Vagina (tissue), 2 donors: Measurements from ENCODE around the gene RFFL.

Experiments used
- POLR2A ChIP-seq, 2 donors: fragments of 450-650 bp; IDR thresholded peaks; one replicate each; pipeline ENCODE4 v1.6.1; 2017; ENCODE audit warnings: antibody characterized with exemption in 2 of 2, mild to moderate bottlenecking in 2 of 2, moderate library complexity in 2 of 2
- POLR2AphosphoS5 ChIP-seq, 2 donors: sonication (generic); formaldehyde crosslinking; IDR thresholded peaks; one replicate each; pipeline ENCODE4 v1.9.0; 2017; ENCODE audit warnings: antibody characterized with exemption in 2 of 2, mild to moderate bottlenecking in 2 of 2, low read depth in 1 of 2; ENCODE audit not compliant: insufficient read depth in 1 of 2
- TF ChIP-seq, protein P1 (sequence below), 3 experiments: fragments of 450-650 bp in 2 of 3; fragments of 200-600 bp in 1 of 3; sonication (generic) in 1 of 3; IDR thresholded peaks; one replicate each; pipeline ENCODE4 v1.5.1; 2017 to 2019; ENCODE audit warnings: antibody characterized with exemption in 3 of 3, mild to moderate bottlenecking in 2 of 3, moderate library complexity in 2 of 3

DNA sequence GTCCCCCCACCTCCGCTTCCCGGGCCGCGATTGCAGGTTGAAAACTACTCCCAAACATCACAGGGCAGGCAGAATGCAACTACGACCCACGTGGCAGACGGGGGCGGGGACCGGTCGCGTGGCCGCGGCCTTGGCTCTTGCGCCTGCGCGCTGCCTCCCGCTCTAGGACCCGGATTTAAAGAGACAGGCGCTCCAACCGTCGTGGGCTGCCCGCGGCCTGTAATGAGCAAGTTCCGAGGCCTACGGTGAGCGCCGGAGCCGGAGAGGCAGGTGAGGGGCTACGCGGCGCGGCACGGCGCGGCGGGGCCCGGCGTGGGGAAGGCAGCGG, 83.2 kb downstream of the RFFL start, which contains the start of gene LIG3:
- TF ChIP-seq, protein P1, sequence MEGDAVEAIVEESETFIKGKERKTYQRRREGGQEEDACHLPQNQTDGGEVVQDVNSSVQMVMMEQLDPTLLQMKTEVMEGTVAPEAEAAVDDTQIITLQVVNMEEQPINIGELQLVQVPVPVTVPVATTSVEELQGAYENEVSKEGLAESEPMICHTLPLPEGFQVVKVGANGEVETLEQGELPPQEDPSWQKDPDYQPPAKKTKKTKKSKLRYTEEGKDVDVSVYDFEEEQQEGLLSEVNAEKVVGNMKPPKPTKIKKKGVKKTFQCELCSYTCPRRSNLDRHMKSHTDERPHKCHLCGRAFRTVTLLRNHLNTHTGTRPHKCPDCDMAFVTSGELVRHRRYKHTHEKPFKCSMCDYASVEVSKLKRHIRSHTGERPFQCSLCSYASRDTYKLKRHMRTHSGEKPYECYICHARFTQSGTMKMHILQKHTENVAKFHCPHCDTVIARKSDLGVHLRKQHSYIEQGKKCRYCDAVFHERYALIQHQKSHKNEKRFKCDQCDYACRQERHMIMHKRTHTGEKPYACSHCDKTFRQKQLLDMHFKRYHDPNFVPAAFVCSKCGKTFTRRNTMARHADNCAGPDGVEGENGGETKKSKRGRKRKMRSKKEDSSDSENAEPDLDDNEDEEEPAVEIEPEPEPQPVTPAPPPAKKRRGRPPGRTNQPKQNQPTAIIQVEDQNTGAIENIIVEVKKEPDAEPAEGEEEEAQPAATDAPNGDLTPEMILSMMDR (IDR thresholded peaks at IDR 0.05): no peak
- peak in 1 of 2 donors; percentile 28 for TF ChIP-seq POLR2A (IDR thresholded peaks at IDR 0.05)
- TF ChIP-seq POLR2AphosphoS5 (IDR thresholded peaks at IDR 0.05; ENCODE audit: insufficient read depth in 1 of 2, low read depth in 1 of 2): peak; percentile 82 to 86
